Sigmoid colon (tissue), 7 donors: ENCODE measurements around the gene SLIT3. TPM values are rescaled to one million over a fixed set of nuclear protein-coding genes. Genes with fewer than 3 reads are reported as not detected.

Experiments
- DNase-seq: peaks from one replicate; pipeline ENCODE4 v3.0.0-alpha.2; 2019
- H3K27ac ChIP-seq, 4 donors: fragments of 200-600 bp; sonication (generic); one replicate each; pipeline ENCODE4 v1.5.1; 2016 to 2019; ENCODE audit warnings: mild to moderate bottlenecking in 1 of 4
- H3K27me3 ChIP-seq, 3 donors: fragments of 200-600 bp; sonication (generic); one replicate each; pipeline ENCODE4 v1.5.1; 2019; ENCODE audit warnings: mild to moderate bottlenecking in 1 of 3
- H3K36me3 ChIP-seq, 4 donors: fragments of 200-600 bp; sonication (generic); one replicate each; pipeline ENCODE4 v1.5.1; 2016 to 2019
- H3K4me1 ChIP-seq, 4 donors: fragments of 200-600 bp; sonication (generic); one replicate each; pipeline ENCODE4 v1.5.1; 2017 to 2019
- H3K4me3 ChIP-seq, 4 donors: fragments of 200-600 bp; sonication (generic); one replicate each; pipeline ENCODE4 v1.5.1; 2017 to 2019; ENCODE audit warnings: mild to moderate bottlenecking in 2 of 4, moderate library complexity in 1 of 4
- H3K9me3 ChIP-seq, 4 donors: fragments of 200-600 bp in 3 of 4; sonication (generic) in 3 of 4; one replicate each; pipeline versions ENCODE4 v1.5.1 to v1.6.1; 2013 to 2019
- EP300 ChIP-seq, 4 donors: sonication (generic); formaldehyde crosslinking; IDR thresholded peaks; one replicate each; pipeline ENCODE4 v1.6.1; 2017; ENCODE audit warnings: antibody characterized with exemption in 4 of 4
- POLR2A ChIP-seq, 2 donors: fragments of 450-650 bp; IDR thresholded peaks; one replicate each; pipeline ENCODE4 v1.6.1; 2016; ENCODE audit warnings: antibody characterized with exemption in 2 of 2, mild to moderate bottlenecking in 2 of 2, moderate library complexity in 2 of 2
- POLR2AphosphoS5 ChIP-seq, 4 donors: sonication (generic); formaldehyde crosslinking; IDR thresholded peaks; one replicate each; pipeline ENCODE4 v1.6.1; 2017; ENCODE audit warnings: antibody characterized with exemption in 4 of 4
- WGBS, 2 donors: extraction: QIAGEN DNeasy Blood & Tissue Kit; methylation state at CpG; one replicate each; pipeline ENCODE4 v1.1.7; 2013; 5-methylcytosine and 5-hydroxymethylcytosine counted together
- intact Hi-C: fragments of 100-400 bp; cut with DNase I; formaldehyde crosslinking; loops from one replicate; pipeline ENCODE4 v1.15.1; 2023
- polyA plus RNA-seq, 3 donors: library from polyadenylated mRNA; stranded (reverse); fragments of 200-250 nt; gene quantifications; one replicate each; pipeline ENCODE4 v1.2.3, GENCODE V29; 2013
- total RNA-seq, 4 donors: library from RNA; depleted of rRNA; stranded (reverse); fragments of >200 nt; gene quantifications; one replicate each; pipeline ENCODE4 v1.1.0, GENCODE V29; 2016
- TF ChIP-seq, protein P1 (sequence below), 4 experiments: fragments of 450-650 bp in 3 of 4; fragments of 200-600 bp in 1 of 4; IDR thresholded peaks; one replicate each; pipeline ENCODE4 v1.5.1; 2016 to 2019; ENCODE audit warnings: antibody characterized with exemption in 4 of 4, mild to moderate bottlenecking in 3 of 4, moderate library complexity in 2 of 4
- donor health status: healthy with polysubstance abuse.
- donor health status: Bipolar disorder and iron deficiency.
- donor health status: healthy.

SLIT3 gene
- total and polyA plus RNA-seq, 7 donors: 0.23 to 46.3 (median 30.0) TPM

DNA sequence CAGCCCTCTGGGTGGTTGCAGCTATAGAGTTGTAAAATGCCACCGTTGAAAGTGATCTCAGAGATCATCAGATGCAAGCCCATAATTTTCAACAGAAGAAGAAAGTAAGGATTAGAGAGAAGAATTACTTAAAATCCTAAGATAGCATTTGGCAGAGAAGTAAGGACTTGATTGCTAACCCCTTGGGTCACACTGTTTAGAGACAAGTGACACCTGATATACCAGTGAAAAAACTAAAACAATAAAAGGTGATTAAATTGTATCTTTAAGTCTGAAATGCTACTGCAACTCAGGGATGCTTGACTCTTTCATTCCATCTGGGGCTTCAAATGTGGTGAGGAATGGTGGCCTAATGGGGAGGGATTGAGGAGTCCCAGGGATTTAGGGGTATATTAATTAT is 440.9 kb downstream of the SLIT3 start:
- intact Hi-C loops: no loop called here
- WGBS, 2 donors: 24 to 64% methylated on average over 1 of the region's 1 CpG
- H3K4me1 ChIP-seq: no peaks in the 10 kb centered on the region
- H3K9me3 ChIP-seq: no peaks in the 10 kb centered on the region
- no peaks in the 10 kb centered on the region for H3K36me3 ChIP-seq
- DNase-seq: no peak
- TF ChIP-seq POLR2AphosphoS5 (IDR thresholded peaks at IDR 0.05): no peak
- TF ChIP-seq POLR2A (IDR thresholded peaks at IDR 0.05): no peak
- TF ChIP-seq EP300 (IDR thresholded peaks at IDR 0.05): no peak
- TF ChIP-seq, protein P1, sequence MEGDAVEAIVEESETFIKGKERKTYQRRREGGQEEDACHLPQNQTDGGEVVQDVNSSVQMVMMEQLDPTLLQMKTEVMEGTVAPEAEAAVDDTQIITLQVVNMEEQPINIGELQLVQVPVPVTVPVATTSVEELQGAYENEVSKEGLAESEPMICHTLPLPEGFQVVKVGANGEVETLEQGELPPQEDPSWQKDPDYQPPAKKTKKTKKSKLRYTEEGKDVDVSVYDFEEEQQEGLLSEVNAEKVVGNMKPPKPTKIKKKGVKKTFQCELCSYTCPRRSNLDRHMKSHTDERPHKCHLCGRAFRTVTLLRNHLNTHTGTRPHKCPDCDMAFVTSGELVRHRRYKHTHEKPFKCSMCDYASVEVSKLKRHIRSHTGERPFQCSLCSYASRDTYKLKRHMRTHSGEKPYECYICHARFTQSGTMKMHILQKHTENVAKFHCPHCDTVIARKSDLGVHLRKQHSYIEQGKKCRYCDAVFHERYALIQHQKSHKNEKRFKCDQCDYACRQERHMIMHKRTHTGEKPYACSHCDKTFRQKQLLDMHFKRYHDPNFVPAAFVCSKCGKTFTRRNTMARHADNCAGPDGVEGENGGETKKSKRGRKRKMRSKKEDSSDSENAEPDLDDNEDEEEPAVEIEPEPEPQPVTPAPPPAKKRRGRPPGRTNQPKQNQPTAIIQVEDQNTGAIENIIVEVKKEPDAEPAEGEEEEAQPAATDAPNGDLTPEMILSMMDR (IDR thresholded peaks at IDR 0.05): no peak
- H3K4me3 ChIP-seq: no peak overlapping the region
- no peak overlapping the region for H3K27ac ChIP-seq
- H3K27me3 ChIP-seq: no peaks in the 10 kb centered on the region

DNA sequence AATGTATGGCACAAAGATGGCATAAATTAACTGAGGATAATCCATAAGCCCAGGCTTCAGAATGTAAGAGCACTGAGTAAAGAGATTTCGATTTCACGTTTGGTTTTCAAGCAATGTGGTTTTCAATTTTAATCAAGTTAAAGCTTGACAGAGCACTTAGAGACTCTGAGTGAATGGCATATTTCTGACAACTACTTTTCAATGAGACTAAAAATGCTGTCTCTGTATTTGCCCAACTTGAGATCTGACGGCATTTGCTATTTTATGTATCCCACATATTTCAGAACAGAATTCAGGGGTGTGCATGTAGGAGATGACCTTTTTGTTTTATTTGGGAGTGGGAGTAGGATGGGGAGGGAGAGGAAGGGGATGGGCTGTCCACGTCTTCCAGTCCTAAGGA is 441.5 kb downstream of the SLIT3 start:
- Histone ChIP-seq H3K27ac (no peak overlapping the region), H3K36me3 (no peaks in the 10 kb centered on the region), H3K4me1 (no peaks in the 10 kb centered on the region), H3K4me3 (no peak overlapping the region), H3K9me3 (no peaks in the 10 kb centered on the region), H3K27me3 (no peaks in the 10 kb centered on the region)
- no peak for DNase-seq
- intact Hi-C loops: no loop called here
- TF ChIP-seq POLR2A (IDR thresholded peaks at IDR 0.05) (no peak), POLR2AphosphoS5 (IDR thresholded peaks at IDR 0.05) (no peak), EP300 (IDR thresholded peaks at IDR 0.05) (no peak)
- TF ChIP-seq, protein P1 (IDR thresholded peaks at IDR 0.05): no peak
- 78 to 82% methylated on average over 4 of the region's 4 CpGs for WGBS, 2 donors

DNA sequence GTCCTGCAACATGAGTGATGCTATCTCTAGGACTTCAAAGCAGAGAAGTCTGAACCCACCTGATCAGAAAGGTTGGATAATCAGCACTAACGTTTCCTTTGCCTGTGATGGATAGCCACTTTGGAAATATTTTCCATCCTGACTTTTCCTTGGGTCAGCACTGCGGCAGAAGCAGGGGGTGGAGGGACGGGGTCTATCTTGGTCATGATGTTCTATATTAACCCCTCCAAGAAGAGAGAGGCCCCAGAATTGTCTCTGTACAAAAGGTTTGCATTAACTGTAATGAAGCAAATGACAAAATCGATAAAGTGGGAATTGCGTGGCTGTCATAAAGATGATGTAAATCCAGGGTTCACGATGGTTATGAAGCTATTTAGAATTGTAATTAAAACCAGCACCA is 441.9 kb downstream of the SLIT3 start:
- no peak overlapping the region for H3K27ac ChIP-seq
- H3K36me3 ChIP-seq: no peaks in the 10 kb centered on the region
- intact Hi-C loops: no loop called here
- no peaks in the 10 kb centered on the region for H3K9me3 ChIP-seq
- no peak for DNase-seq
- WGBS, 2 donors: 57 to 80% methylated on average over 6 of the region's 6 CpGs
- H3K4me3 ChIP-seq: no peak overlapping the region
- no peaks in the 10 kb centered on the region for H3K27me3 ChIP-seq
- no peak for TF ChIP-seq POLR2AphosphoS5 (IDR thresholded peaks at IDR 0.05)
- no peak for TF ChIP-seq EP300 (IDR thresholded peaks at IDR 0.05)
- TF ChIP-seq POLR2A (IDR thresholded peaks at IDR 0.05): no peak
- TF ChIP-seq, protein P1 (IDR thresholded peaks at IDR 0.05): no peak
- no peaks in the 10 kb centered on the region for H3K4me1 ChIP-seq

DNA sequence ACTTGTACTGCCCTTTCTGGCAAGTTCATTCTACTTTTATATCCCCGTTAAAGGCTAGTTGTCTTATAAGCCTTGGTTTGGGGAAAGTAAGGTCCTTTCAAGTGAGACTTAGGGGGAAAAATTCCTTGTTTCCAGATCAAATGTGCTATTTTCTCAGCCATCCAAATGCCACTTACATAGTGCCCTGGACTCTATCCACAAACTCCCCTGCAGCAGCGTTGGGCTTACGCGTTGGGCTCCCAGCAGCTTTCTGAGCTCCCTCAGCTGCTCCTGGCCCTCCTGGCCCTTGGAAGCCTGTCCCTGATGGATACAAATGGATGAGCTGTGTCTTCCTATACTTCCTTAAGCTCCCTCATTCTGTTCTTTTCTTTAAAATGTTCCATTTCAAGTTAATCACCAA is 442.6 kb downstream of the SLIT3 start:
- H3K27ac ChIP-seq: no peak overlapping the region
- H3K9me3 ChIP-seq: no peaks in the 10 kb centered on the region
- intact Hi-C loops: no loop called here
- TF ChIP-seq POLR2AphosphoS5 (IDR thresholded peaks at IDR 0.05) (no peak), POLR2A (IDR thresholded peaks at IDR 0.05) (no peak), EP300 (IDR thresholded peaks at IDR 0.05) (no peak)
- TF ChIP-seq, protein P1 (IDR thresholded peaks at IDR 0.05): no peak
- no peaks in the 10 kb centered on the region for H3K36me3 ChIP-seq
- H3K27me3 ChIP-seq: no peaks in the 10 kb centered on the region
- no peak overlapping the region for H3K4me3 ChIP-seq
- H3K4me1 ChIP-seq: no peaks in the 10 kb centered on the region
- 78 to 87% methylated on average over 4 of the region's 4 CpGs for WGBS, 2 donors
- DNase-seq: no peak

DNA sequence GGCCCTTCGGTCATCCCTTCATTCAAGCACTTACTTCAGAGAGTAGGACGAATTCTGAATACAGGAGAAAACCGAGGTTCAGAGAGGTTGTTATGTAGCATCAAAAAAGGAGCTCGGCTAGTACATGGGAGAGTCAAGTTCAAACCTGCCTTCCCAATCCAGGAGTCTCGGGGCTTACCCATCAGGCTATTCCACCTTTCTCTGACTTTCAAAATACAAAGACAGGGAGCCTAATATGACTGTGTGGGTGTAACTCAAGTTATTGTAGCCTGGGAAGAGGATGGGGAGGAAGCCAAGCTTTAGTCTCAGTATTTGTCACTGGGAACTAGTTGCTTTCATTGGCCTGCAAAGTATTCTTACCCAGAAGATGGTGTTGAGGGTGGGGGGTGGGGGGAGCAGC is 447.0 kb downstream of the SLIT3 start:
- Histone ChIP-seq H3K27me3 (no peaks in the 10 kb centered on the region), H3K9me3 (no peaks in the 10 kb centered on the region), H3K27ac (no peak overlapping the region), H3K36me3 (no peaks in the 10 kb centered on the region), H3K4me1 (no peaks in the 10 kb centered on the region), H3K4me3 (no peak overlapping the region)
- intact Hi-C loops: no loop called here
- WGBS, 2 donors: 71 to 93% methylated on average over 5 of the region's 5 CpGs
- no peak for DNase-seq
- no peak for TF ChIP-seq POLR2A (IDR thresholded peaks at IDR 0.05)
- TF ChIP-seq POLR2AphosphoS5 (IDR thresholded peaks at IDR 0.05): no peak
- TF ChIP-seq, protein P1 (IDR thresholded peaks at IDR 0.05): no peak
- no peak for TF ChIP-seq EP300 (IDR thresholded peaks at IDR 0.05)
